DMS 273 (cell line): ENCODE data around the gene UBL3.

Experiments used
- DNase-seq: peaks from one replicate; lab custom pipeline; 2025; ENCODE audit not compliant: unreplicated experiment; lab: John Stamatoyannopoulos, UW

Gene UBL3

GRCh38 chr13:29858231-29858630, 7.8 kb upstream of the UBL3 start:
- no peak for DNase-seq

- DNase-seq = no peak
Measured at GRCh38 chr13:29857085-29857484, 6.7 kb upstream of the UBL3 start.

GRCh38 chr13:29856426-29856825, 6.0 kb upstream of the UBL3 start:
- no peak for DNase-seq

GRCh38 chr13:29855784-29856183, 5.4 kb upstream of the UBL3 start:
- DNase-seq = no peak

- no peak for DNase-seq
Measured at GRCh38 chr13:29855009-29855408, 4.6 kb upstream of the UBL3 start.

- DNase-seq = no peak
Measured at GRCh38 chr13:29853131-29853530, 2.7 kb upstream of the UBL3 start.

GRCh38 chr13:29852472-29853054, 2.1 kb upstream of the UBL3 start:
- no peak for DNase-seq

- DNase-seq = peak; percentile 66
Measured at GRCh38 chr13:29849731-29850212, 645 bp downstream of the UBL3 start.

- peak; percentile 52 for DNase-seq
Measured at GRCh38 chr13:29849071-29849631, 1.3 kb downstream of the UBL3 start.

- peak; percentile 15 for DNase-seq
Measured at GRCh38 chr13:29847501-29847983, 2.9 kb downstream of the UBL3 start.

GRCh38 chr13:29846475-29847256, 3.8 kb downstream of the UBL3 start:
- DNase-seq = no peak

- peak; percentile 2 for DNase-seq
Measured at GRCh38 chr13:29845440-29846056, 4.9 kb downstream of the UBL3 start.

GRCh38 chr13:29844441-29844840, 6.0 kb downstream of the UBL3 start:
- no peak for DNase-seq

- no peak for DNase-seq
Measured at GRCh38 chr13:29840585-29840984, 9.8 kb downstream of the UBL3 start.

GRCh38 chr13:29835280-29836061, 14.9 kb downstream of the UBL3 start:
- DNase-seq = peak; percentile 4

- DNase-seq = no peak
Measured at GRCh38 chr13:29832761-29833298, 17.6 kb downstream of the UBL3 start.

- no peak for DNase-seq
Measured at GRCh38 chr13:29830000-29830399, 20.4 kb downstream of the UBL3 start.

- DNase-seq = no peak
Measured at GRCh38 chr13:29819143-29819542, 31.3 kb downstream of the UBL3 start.

GRCh38 chr13:29817604-29818378, 32.6 kb downstream of the UBL3 start:
- DNase-seq = peak; percentile 42

- DNase-seq = no peak
Measured at GRCh38 chr13:29816715-29817114, 33.7 kb downstream of the UBL3 start.
